Stimulated activated CD8-positive, alpha-beta memory T cell treated with anti-CD3 and anti-CD28 coated beads, Interleukin-15, amount 100 ng/mL, for 24 hours (primary cell): Measurements from ENCODE around the gene SLA2.
"Not testable (repeated sequence)": the region's sequence is repeated elsewhere in the genome, so short reads cannot be mapped to it uniquely, and the experiment has no call there.

Experiments
- DNase-seq: peaks from one replicate; pipeline ENCODE4 v3.0.0-alpha.2; 2020; ENCODE audit warnings: low read depth

The SLA2 gene

GRCh38 chr20:36573798-36574365 is 72.1 kb downstream of the SLA2 start:
- DNase-seq = peak; percentile 13

DNA sequence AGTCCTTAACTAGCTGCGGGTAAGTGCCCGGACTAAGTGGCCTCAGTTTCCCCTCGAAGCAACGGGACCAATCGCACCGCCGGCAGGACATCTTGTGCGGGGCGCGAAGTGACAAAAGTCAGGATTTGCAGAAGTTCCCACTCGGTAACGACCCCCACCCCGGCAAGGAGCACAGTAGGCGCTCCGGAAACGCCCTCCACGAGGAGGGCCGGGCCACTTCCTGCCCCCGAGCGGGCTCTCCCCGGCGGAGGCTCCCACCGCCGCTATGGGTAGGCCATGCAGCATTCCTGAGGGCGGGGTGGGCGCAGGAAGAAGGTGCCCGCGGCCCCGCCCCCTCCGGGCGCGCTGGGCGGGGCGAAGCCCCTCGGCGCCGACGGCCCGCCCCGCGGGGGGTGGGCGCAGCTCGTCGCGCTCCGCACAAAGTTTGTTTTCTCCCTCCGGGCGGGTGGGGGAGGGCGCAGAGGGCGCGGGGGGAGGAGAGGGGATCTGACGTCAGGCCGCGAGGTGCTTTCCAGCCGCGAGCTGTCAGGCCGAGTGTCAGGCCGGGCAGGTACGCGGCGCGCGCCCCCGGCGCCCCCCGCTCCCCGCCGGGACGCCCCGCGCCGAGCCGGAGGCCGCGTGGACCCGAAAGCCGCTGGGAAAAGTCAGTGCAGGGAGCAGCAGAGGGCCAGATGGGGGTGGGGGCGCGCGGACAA is 72.7 kb downstream of the SLA2 start, which contains the start of gene TGIF2:
TGIF2 (plus strand) TSS at position 495 of the 695 bp plus-strand sequence. CDS start 5,178 bp downstream, outside the sequence.
- DNase-seq = peak; percentile 75

- DNase-seq = peak; percentile 42
Observed at GRCh38 chr20:36572701-36573102, 73.3 kb downstream of the SLA2 start.

DNA sequence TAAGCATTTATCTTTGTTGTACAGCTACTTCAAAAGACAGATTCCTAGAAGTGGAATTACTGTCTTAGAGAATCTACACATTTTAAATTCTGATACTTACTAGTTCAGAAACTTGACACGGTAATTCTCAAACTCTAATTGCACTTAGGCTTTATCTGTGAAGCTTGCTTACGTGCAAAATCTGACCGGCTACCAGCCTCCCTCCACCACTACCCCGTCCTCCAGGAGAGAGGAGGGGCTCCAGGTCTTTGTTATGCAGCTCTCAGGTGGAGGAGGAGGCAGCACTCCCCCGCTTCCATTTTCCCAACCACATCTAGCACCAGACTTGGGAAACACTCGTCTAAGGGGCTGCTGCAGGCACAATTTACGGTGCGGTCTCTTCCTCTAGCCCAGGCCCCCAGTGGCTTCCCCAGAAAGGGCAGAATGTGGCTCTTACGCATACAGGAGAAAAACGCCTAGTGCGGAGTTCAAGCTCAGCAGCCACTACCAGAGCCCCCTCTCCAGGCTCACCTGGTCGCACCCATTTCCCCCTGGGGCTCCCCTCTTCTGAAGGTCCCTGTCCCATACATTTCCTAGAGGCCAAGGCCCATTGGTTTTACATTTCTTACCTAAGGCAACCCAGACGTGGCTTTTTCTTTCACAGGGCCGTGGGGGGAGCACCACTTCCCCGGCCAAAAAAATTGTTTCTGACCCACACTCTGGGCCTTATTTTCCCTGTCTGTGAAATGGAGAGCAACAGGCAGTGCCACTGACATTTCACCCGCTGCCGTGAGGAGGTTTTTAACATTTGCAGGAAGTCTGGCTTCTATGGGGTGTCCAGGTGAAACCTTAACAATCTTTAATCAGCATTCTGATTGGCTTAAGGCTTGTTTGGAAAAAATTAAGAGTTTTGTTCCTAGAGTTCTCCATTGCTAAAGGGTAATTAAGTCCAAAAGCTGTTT is 74.2 kb downstream of the SLA2 start:
- DNase-seq = no peak

DNA sequence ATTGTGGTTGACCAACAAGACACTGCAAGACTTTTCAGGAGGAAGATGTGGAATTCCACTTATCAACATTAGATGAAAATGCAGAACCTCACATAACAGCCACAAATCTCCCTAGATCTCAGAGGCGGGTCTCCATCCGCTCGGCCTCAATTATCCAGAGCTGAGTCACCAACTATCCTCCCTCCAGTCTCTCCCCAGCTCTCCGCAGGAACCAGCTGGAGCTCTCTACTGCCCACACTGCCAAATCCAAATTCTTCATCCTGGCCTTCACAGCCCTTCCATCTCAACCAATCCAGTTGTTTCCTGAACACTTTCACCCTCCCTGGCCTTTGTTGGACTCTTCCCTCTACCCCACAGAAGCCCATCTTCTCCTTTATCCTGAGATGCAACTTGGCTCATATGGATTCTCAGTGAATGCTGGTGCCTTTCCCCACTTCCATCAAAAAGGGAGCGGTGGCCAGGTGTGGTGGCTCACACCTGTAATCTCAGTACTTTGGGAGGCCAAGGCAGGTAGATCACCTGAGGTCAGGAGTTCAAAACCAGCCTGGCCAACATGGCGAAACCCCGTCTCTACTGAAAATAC is 76.1 kb downstream of the SLA2 start:
- DNase-seq = no peak

DNA sequence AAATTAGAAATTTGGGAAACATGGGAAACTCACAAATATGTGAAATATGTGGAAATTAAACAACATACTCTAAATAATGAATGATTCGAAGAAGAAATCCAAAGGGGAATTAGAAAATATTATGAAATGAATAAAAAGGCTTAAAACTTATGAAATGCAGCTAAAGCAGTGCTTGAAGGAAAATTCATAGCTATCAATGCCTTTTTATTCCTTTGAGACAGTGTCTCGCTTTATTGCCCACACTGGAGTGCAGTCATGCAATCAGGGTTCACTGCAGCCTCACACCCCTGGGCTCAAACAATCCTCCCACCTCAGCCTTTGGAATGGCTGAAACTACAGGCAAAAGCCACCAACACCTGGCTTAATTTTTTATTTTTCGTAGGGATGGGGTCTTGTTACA is 80.5 kb downstream of the SLA2 start:
- DNase-seq = no peak

- DNase-seq = not testable (repeated sequence)
Observed at GRCh38 chr20:36564726-36565121, 81.3 kb downstream of the SLA2 start.

GRCh38 chr20:36564078-36564725 is 81.8 kb downstream of the SLA2 start:
- not testable (repeated sequence) for DNase-seq

DNA sequence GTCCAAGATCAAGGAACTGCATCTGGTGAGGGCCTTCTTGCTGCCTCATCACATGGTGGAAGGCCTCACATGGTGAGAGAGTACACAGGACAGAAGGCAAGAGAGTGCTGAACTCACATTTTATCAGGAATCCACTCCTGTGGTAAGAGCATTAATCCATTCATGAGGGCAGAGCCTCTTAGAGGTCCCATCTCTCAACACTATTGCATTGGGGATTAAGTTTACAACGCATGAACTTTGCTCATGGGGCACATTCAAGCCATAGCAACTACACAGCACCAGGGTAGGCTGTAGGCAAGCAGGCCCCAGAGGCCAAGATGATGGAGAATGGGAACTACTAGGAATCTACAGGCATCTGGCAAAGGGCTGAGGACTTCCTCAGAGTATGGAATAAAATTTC is 82.6 kb downstream of the SLA2 start:
- DNase-seq = no peak

- no peak for DNase-seq
Observed at GRCh38 chr20:36562724-36563123, 83.3 kb downstream of the SLA2 start.
